Measurements from ENCODE around the gene IL13RA1.

The IL13RA1 gene

DNA sequence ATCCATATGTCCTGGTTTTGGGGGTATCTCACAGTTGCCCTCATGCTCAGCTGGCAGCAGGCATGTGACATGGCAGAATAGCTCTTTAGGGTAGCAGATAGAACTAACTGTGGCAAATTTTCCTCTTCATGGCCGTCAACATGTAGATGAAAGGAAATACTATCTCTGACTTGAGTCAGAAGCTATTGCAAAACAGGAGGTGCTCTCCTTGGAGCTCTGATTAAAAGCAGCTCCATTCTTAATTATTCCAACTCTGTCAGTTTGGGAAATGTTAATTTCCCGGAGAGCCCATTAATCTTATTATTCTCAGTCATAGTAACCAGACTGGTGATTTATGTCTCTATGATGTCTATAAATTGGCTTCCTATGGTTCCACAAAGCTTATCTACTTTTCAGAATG, 18.2 kb downstream of the IL13RA1 start:
- TF ChIP-seq, protein P1, sequence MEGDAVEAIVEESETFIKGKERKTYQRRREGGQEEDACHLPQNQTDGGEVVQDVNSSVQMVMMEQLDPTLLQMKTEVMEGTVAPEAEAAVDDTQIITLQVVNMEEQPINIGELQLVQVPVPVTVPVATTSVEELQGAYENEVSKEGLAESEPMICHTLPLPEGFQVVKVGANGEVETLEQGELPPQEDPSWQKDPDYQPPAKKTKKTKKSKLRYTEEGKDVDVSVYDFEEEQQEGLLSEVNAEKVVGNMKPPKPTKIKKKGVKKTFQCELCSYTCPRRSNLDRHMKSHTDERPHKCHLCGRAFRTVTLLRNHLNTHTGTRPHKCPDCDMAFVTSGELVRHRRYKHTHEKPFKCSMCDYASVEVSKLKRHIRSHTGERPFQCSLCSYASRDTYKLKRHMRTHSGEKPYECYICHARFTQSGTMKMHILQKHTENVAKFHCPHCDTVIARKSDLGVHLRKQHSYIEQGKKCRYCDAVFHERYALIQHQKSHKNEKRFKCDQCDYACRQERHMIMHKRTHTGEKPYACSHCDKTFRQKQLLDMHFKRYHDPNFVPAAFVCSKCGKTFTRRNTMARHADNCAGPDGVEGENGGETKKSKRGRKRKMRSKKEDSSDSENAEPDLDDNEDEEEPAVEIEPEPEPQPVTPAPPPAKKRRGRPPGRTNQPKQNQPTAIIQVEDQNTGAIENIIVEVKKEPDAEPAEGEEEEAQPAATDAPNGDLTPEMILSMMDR (IDR thresholded peaks at IDR 0.05; ENCODE audit: low read depth, low read length), result no peak
- no peaks in the 10 kb centered on the region for H3K9me3 ChIP-seq (ENCODE audit: severe bottlenecking)
- H3K27ac ChIP-seq, result no peak overlapping the region
- H3K27me3 ChIP-seq (ENCODE audit: insufficient read depth, low read depth, severe bottlenecking), result peaks cover 3% of the 10 kb centered on the region
- no peaks in the 10 kb centered on the region for H3K36me3 ChIP-seq
- DNase-seq, result no peak
- H3K4me3 ChIP-seq (ENCODE audit: low read depth, low read length), result no peak overlapping the region

GRCh38 chrX:118751950-118752783, 24.8 kb downstream of the IL13RA1 start:
- no peak for DNase-seq
- TF ChIP-seq, protein P1 (IDR thresholded peaks at IDR 0.05; ENCODE audit: low read depth, low read length), result no peak
- H3K27ac ChIP-seq, result no peak overlapping the region
- H3K27me3 ChIP-seq (ENCODE audit: insufficient read depth, low read depth, severe bottlenecking), result no peaks in the 10 kb centered on the region
- H3K4me3 ChIP-seq (ENCODE audit: low read depth, low read length), result no peak overlapping the region
- no peaks in the 10 kb centered on the region for H3K9me3 ChIP-seq (ENCODE audit: severe bottlenecking)
- H3K36me3 ChIP-seq, result no peaks in the 10 kb centered on the region

GRCh38 chrX:118755633-118756032, 28.2 kb downstream of the IL13RA1 start:
- Histone ChIP-seq H3K9me3 (ENCODE audit: severe bottlenecking) (no peaks in the 10 kb centered on the region), H3K27me3 (ENCODE audit: insufficient read depth, low read depth, severe bottlenecking) (no peaks in the 10 kb centered on the region), H3K27ac (no peak overlapping the region), H3K36me3 (no peaks in the 10 kb centered on the region; the same call in 1 of the 2 replicates), H3K4me3 (ENCODE audit: low read depth, low read length) (no peak overlapping the region)
- TF ChIP-seq, protein P1 (IDR thresholded peaks at IDR 0.05; ENCODE audit: low read depth, low read length), result no peak
- no peak for DNase-seq

DNA sequence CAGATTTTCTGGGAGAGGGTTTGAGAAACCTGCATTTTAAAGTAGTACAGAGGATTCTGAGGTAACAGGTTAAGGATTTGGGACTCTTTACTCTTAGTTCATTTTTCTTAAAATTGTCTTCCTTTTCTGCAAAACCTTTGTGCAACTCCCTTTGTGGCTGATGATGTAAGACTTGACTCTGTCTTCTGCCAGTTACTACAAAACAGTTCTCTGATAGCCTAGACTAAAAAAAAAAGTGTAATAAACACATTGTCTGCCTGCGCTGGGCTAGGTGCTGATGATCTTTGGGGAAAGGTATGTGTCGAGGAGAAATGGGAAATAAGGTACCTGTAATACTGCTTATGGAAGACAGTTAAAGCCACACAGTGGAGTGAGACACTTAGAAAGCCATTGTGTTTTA, 28.7 kb downstream of the IL13RA1 start:
- Histone ChIP-seq H3K9me3 (ENCODE audit: severe bottlenecking) (no peaks in the 10 kb centered on the region), H3K27me3 (ENCODE audit: insufficient read depth, low read depth, severe bottlenecking) (no peaks in the 10 kb centered on the region), H3K4me3 (ENCODE audit: low read depth, low read length) (no peak overlapping the region), H3K36me3 (no peaks in the 10 kb centered on the region; the same call in 1 of the 2 replicates), H3K27ac (no peak overlapping the region)
- TF ChIP-seq, protein P1 (IDR thresholded peaks at IDR 0.05; ENCODE audit: low read depth, low read length), result no peak
- no peak for DNase-seq

GRCh38 chrX:118758511-118758910, 31.1 kb downstream of the IL13RA1 start:
- TF ChIP-seq, protein P1 (IDR thresholded peaks at IDR 0.05; ENCODE audit: low read depth, low read length), result no peak
- Histone ChIP-seq H3K4me3 (ENCODE audit: low read depth, low read length) (no peak overlapping the region), H3K27ac (no peak overlapping the region), H3K27me3 (ENCODE audit: insufficient read depth, low read depth, severe bottlenecking) (no peaks in the 10 kb centered on the region), H3K9me3 (ENCODE audit: severe bottlenecking) (no peaks in the 10 kb centered on the region), H3K36me3 (no peaks in the 10 kb centered on the region; the same call in 1 of the 2 replicates)
- DNase-seq, result no peak

Measured in WERI-Rb-1 (cell line).